Neural crest cell (in vitro differentiated cells): ENCODE measurements around the gene PTPRG. TPM values are rescaled to one million over a fixed set of nuclear protein-coding genes. Genes with fewer than 3 reads are reported as not detected.

Experiments used
- DNase-seq: peaks from one replicate; pipeline ENCODE4 v3.0.0; 2021; ENCODE audit warnings: low read depth, mixed read lengths, low spot score
- H3K27ac Mint-ChIP-seq: one replicate; pipeline ENCODE4 v1.8.0; 2021; ENCODE audit warnings: mild to moderate bottlenecking, mixed read lengths; ENCODE audit not compliant: unreplicated experiment
- H3K27me3 Mint-ChIP-seq: 2 replicates; pipeline ENCODE4 v1.8.0; 2021; ENCODE audit warnings: low read depth, mild to moderate bottlenecking, mixed read lengths
- H3K36me3 Mint-ChIP-seq: 2 replicates; pipeline ENCODE4 v1.8.0; 2021; ENCODE audit warnings: low read depth, mild to moderate bottlenecking, mixed read lengths
- H3K4me1 Mint-ChIP-seq: 2 replicates; pipeline ENCODE4 v1.8.0; 2021; ENCODE audit warnings: mixed read lengths
- H3K4me3 Mint-ChIP-seq: one replicate; pipeline ENCODE4 v1.8.0; 2021; ENCODE audit warnings: mild to moderate bottlenecking, mixed read lengths
- H3K9me3 Mint-ChIP-seq: 2 replicates; pipeline ENCODE4 v1.8.0; 2021; ENCODE audit warnings: mixed read lengths
- CTCF ChIP-seq: fragments of 200-600 bp; sonication (generic); conservative IDR thresholded peaks from 2 replicates; pipeline ENCODE4 v1.5.0; 2021; ENCODE audit warnings: antibody characterized with exemption, mild to moderate bottlenecking
- total RNA-seq: library from RNA; stranded (reverse); gene quantifications from 2 replicates; pipeline ENCODE4 v1.2.1, GENCODE V29; 2021

Gene PTPRG
- total RNA-seq, 1 donor from 2014 or later, result 41.2 TPM

- no peaks in the 10 kb centered on the region for H3K4me1 Mint-ChIP-seq
- no peak for TF ChIP-seq CTCF
- peaks cover 4% of the 10 kb centered on the region for H3K9me3 Mint-ChIP-seq
- no peak for DNase-seq
- no peak overlapping the region for H3K4me3 Mint-ChIP-seq
- H3K36me3 Mint-ChIP-seq, result peaks cover 13% of the 10 kb centered on the region
- no peaks in the 10 kb centered on the region for H3K27me3 Mint-ChIP-seq
- no peak overlapping the region for H3K27ac Mint-ChIP-seq
These were observed 83.8 kb downstream of the PTPRG start for GRCh38 chr3:61645148-61645547.

DNA sequence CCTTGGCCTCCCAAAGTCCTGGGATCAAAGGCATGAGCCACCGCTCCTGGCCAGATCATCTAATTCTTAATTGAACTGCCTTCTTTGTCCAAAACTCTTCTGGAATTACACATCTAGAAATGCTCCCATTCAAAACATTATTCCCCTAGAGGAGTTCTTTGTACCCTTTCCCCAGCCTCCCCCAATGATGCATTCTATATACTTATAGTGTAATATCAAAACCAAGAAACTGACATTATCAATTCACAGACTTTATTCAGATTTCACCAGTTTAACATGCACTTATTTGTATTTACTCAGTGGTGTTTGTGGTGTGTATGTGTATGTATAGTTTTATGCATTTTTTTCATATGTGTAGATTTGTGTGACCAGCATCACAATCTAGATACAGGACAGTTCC is 85.0 kb downstream of the PTPRG start:
- no peaks in the 10 kb centered on the region for H3K4me1 Mint-ChIP-seq
- TF ChIP-seq CTCF, result no peak
- peaks cover 4% of the 10 kb centered on the region for H3K9me3 Mint-ChIP-seq
- H3K36me3 Mint-ChIP-seq, result peaks cover 13% of the 10 kb centered on the region
- H3K4me3 Mint-ChIP-seq, result no peak overlapping the region
- no peak overlapping the region for H3K27ac Mint-ChIP-seq
- H3K27me3 Mint-ChIP-seq, result no peaks in the 10 kb centered on the region
- no peak for DNase-seq

GRCh38 chr3:61646851-61647525 is 85.6 kb downstream of the PTPRG start:
- no peak for TF ChIP-seq CTCF
- no peak overlapping the region for H3K27ac Mint-ChIP-seq
- no peaks in the 10 kb centered on the region for H3K27me3 Mint-ChIP-seq
- peaks cover 13% of the 10 kb centered on the region for H3K36me3 Mint-ChIP-seq
- no peak overlapping the region for H3K4me3 Mint-ChIP-seq
- peaks cover 4% of the 10 kb centered on the region for H3K9me3 Mint-ChIP-seq
- DNase-seq, result no peak
- H3K4me1 Mint-ChIP-seq, result no peaks in the 10 kb centered on the region

DNA sequence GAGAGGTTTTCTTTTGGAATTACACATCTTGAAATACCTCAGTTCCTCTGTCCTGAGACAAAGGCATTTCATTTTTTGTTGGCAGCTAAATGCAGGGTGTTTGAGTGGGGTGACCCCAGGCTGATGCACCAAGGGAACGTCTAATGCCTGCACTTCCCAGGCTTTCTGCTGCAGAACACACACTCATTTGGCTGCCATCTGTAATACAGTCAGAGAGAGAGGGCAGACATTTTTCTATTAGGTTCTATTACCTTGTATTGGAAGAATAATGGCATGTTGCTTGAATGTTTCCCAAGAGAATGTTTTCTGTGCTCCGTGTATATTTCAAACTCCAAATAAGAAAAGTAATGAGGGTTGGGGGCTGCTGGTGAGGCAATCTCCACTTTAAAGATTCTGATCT is 87.1 kb downstream of the PTPRG start:
- Mint-ChIP-seq H3K4me1 (peaks cover 12% of the 10 kb centered on the region), H3K4me3 (no peak overlapping the region), H3K27ac (peak overlapping the region; percentile 28), H3K9me3 (peaks cover 7% of the 10 kb centered on the region), H3K36me3 (peaks cover 10% of the 10 kb centered on the region), H3K27me3 (no peaks in the 10 kb centered on the region)
- no peak for DNase-seq
- no peak for TF ChIP-seq CTCF

DNA sequence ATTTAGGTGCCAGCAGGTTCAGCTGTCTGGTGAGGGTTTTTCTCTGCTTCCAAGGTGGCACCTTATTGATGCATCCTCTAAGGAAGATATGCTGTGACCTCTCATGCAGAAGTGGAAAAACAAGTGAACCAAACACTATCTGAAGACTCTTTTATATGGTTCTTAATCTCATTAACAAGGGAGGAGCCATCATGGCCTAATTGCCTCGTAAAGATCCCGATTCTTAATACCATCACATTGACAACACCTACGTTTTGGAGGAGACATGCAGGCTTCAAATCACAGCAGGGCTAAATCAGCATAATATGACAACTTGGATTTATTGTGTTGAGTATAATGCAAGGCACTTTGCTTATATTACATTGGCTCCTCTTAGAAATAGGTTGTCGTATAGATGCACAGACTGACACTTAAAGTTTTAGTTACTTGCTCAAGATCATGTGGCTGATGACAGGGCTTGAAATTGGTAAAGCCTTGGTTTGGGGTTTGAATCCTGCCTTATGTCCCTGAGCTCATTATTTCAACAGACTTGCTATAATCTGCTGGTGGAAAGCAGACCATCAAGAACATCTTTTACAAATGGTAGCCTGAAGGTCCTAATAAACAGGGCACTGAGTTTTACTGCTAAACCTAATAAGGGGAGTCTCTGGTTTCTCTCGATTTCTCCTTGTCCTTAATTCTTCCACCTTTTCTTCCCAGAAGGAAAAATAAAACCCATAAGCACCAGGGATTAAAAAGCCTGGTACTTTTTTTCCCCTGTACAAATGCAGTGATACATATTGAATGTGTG is 88.2 kb downstream of the PTPRG start:
- H3K9me3 Mint-ChIP-seq, result peaks cover 7% of the 10 kb centered on the region
- DNase-seq, result no peak
- H3K27me3 Mint-ChIP-seq, result no peaks in the 10 kb centered on the region
- no peak overlapping the region for H3K4me3 Mint-ChIP-seq
- peaks cover 17% of the 10 kb centered on the region for H3K4me1 Mint-ChIP-seq
- TF ChIP-seq CTCF, result no peak
- peaks cover 10% of the 10 kb centered on the region for H3K36me3 Mint-ChIP-seq
- H3K27ac Mint-ChIP-seq, result no peak overlapping the region
